HG02870 (cell line): ENCODE data around the gene KLHL22.

ENCODE experiments used
- ATAC-seq: cut with Tn5 transposase; IDR thresholded peaks from one replicate; pipeline ENCODE4 v1.9.1; 2021; ENCODE audit warnings: mild to moderate bottlenecking, moderate library complexity; ENCODE audit not compliant: unreplicated experiment

KLHL22 gene

DNA sequence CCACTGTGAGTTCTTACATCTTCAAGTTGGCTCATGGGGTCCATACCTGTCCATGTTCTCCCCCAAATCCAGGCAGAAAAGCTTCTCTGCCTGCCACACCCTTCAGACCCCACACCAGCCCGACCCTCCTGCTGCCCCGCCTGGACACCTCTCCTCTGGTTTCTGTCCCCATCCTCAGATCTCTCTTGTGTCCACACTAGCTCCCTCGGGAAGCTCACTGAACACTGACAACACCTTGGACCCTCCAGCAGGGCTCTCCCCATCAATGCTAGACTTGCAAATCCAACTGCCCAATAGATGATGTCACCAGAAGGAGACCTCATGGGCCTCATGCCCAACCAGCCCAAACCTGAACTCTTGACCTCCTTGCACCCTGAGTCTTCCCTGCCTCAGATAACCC, 60.8 kb downstream of the KLHL22 start:
- no peak for ATAC-seq

DNA sequence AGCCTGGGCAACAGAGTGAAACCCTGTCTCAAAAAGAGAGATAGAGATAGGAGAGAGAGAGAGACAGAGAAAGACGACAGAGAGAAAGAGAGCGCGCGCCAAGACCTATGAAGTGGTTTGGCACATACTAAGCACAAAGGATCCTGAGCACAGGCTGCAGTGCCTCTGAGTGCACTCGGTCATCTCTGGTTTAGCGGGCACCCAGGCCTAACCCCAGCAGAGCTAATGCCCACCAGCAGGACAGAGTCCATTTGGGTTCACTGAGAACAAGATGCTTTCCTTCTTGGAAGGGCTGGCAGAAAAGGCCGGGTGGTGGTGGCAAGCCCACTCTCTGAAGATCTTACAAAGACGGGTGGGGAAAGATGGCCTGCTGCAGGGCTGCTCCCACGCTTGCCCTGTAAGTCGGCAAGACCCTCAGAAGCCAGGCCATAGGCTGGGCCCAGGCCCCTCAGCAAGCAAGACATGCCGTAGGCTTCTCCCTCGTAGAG, 61.3 kb downstream of the KLHL22 start:
- ATAC-seq: no peak

DNA sequence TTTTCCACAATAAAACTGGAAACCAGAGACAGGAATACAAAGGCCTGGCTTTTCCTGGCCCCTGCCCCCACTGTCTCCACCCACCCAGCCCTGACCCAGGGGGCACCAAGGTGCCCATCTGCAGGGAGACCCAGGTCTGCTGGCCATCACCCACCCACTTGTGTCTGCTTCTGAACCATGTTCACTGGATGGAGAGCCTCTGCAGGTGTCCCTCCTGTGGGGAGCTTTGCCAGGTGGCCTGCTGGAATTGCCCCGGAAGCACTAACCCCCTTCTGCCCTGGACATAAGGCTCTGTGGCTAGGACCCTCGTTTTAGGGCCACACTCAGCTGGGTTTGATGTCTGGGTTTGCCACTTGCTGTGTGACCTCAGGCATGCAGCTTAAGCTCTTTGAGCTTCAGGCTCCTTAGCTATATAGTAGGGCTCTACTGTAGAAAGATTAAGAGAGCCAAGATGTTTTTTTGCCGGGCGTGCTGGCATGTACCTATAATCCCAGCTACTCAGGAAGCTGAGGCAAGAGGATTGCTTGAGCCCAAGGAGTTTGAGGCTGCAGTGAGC, 61.8 kb downstream of the KLHL22 start:
- no peak for ATAC-seq

DNA sequence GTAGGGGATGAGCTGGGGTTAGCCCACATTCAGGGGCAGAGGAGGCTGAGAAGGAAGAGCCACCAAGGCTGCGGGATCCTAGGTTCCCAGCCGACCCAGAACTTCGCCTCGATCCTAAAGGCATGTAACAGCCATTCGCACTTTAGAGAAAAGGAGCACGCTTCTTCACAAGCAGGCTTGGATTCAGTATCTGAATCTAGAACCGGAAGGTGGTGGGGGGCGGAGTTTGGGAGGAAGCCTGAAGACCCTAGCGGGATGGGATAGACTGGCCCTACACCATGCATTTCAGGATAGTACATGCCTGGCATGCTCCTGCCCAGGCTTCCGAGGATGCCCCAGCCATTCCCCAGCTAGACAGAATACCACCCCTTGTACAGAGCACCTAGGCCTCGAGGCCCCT, 62.4 kb downstream of the KLHL22 start:
- ATAC-seq: no peak

DNA sequence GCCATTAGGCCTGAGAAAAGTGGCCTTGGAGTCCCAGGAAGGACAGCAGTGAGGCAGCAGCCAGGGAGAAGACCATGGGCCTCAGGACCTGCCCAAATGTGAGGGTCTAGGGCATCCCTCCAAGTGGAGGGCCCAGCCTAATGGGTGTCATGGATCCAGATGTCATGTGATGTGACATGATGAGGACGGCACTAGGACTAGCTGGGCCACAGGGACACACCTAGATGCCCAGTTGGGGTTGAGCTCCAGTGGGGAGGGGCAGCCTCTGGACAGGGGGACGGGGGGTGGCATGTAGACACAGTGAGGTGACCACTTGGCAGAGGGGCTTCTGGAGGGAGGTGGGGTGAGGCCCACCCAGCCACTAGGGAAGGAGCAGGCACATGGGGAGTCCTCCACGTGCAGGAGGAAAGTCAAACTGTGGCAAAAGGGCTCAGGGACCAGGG, 63.3 kb downstream of the KLHL22 start:
- no peak for ATAC-seq

DNA sequence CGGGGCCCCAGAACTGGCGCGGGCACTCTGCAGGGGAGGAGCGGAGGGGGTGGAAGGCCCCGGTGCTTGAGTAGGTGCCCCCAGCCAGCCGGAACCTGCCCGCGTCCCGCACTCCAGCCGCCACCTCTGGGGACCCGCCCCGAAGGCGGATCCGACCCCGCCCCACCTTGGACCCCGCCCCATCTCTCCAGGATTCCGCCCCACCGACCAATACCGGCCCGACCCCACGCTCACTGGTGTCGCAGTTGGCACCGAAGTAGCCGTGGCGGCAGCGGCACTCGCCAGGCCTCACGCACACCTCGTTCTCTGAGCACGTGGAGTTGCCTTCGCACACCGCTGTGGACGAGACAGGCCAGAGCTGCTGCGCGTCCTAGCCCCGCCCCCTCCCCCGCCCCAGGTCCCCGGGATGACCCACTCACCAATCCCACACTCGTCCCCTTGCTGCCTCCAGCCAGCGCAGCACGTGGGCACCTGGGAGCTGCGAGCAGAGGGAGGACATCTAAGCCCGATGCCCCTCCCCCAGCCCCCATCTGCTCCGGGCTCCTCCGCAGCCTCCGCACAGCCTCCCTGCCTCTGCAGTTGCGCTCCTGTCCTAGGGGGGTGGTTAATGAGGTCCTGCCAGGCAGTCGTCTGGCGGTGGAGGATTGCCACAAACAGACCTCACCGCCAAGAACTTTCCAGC, 63.9 kb downstream of the KLHL22 start:
- ATAC-seq: no peak

DNA sequence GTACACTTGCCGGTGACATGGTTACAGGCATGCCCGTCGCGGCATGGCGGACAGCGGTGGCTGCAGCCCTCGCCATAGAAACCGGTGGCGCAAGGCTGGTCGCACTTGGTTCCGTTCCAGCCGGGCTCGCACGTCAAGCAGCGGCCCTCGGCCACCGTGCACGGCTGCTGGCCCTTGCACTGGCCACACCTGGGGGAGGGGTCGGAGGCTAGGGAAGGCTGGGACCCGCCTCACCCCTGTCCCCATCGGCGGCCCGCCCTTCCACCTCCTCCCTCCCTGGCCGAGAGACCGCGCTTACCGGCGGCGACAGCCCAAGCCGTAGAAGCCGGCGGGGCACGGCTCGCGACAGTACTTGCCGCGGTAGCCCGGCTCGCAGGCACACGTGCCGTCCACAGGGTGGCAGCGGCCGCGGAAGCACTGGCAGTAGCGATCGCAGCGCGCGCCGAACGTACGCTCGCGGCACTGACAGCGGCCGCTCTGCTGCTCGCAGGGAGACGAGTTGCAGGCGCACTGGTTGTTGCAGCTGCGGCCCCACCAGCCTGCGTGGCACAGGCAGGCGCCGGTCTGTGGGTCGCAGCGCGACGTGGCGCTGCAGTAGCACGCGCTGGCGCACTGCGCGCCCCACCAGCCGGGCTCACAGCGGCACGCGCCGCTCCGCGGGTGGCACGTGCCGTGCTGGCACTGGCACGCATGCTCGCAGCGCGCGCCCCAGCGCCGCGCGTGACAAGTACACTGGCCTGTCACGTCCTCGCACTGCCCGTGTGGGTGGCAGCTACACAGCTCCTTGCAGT, 64.7 kb downstream of the KLHL22 start:
- no peak for ATAC-seq

DNA sequence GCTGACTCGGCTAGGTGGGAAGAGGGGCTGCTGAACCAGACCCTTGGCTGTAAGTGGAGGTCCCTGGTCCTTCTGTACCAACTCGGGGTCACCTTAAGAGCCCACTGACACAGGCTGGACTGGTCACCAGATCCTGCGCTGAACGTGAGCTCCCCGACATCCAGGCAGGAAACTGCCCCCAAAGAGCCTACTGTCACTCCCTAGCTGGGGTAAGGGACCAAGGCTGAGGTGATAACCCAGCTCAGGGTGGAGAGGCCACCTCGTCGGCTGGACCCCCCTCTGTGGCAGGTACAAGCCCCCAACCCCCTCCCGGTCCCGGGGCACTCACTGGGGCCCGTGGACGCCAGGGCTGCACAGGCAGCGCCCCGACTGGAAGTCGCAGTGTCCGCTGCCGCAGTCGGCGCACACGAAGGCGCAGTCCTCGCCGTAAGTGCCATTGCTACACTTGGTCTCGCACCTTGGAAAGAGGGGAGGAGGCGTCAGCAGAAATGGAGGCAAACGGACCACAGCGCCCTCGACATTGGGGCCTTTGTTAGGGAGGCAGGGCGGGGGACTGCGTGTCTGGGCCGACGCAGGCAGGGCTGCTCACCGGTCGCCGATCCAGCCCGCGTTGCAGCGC, 65.4 kb downstream of the KLHL22 start:
- no peak for ATAC-seq

DNA sequence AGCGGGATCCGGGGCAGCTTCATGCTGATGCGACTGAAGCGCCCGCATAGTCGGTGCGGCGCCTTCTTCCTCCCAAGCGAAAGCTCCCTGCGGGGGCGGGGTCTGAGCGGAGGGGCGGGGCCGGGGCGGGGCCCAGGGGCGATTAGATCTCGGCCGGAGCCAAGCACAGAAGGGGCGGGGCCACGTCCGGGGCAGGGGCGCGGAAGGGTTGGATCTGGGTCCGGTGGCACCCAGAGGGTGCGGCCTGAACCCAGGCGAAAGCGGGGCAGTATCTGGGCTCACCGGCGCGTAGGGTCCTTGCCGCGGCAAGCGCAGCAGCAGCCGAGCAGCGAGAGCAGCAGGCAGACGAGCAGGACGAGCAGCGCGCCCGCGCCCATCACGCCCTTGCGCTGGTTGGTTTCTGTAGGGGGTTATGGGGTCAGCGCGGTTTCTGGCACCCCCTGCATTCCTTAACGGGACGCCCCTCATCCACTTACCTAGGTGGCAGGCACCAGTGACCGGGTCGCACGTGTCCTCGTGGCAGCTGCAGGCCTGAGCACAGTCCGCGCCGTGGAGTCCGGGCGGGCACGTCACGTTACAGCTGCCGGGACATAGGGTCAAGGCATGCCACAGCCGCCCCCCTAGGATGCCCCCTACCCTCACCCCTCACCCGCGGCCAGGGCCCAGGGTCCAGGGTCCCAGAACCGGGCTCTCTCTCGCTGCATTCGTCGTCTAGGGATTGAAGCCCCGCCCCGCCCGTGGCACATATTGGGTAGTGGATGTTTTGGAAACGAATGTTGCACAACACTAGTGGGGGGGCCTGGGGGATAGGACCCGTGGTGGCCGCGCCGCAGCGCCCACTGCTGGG, 66.1 kb downstream of the KLHL22 start:
- no peak for ATAC-seq

DNA sequence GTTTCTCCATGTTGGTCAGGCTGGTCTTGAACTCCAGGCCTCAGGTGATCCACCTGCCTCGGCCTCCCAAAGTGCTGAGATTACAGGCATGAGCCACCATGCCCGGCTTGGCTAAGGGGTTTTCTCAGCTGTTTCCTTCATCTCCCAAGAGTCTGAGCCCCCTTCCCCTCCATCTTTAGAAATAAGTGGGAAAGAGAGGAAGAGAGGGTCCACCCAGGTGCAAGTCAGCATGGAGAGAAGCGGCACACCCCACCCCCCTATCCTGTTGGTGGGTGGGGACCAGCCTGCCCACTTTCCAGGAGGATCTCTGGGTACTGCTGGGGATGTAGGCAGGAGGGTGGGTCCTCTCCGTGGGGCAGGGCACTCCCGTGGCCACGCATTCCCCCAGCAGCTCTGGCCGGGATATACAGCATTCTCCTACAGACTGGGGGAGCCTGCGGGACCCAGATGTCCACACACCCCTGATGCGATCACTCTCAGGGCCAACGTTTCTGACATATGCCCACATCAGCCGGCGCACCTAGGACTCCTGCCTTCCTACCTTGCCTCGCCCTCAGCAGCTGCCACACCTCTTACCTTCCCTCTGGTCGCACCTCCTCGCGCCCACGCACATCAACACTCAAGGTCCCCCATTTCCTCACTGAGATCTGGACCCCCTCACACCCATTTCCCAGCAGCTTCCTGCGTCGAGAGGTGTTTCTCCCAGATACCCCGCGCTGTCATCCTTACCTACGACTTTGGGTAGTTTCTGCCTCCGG, 66.9 kb downstream of the KLHL22 start:
- ATAC-seq: no peak

DNA sequence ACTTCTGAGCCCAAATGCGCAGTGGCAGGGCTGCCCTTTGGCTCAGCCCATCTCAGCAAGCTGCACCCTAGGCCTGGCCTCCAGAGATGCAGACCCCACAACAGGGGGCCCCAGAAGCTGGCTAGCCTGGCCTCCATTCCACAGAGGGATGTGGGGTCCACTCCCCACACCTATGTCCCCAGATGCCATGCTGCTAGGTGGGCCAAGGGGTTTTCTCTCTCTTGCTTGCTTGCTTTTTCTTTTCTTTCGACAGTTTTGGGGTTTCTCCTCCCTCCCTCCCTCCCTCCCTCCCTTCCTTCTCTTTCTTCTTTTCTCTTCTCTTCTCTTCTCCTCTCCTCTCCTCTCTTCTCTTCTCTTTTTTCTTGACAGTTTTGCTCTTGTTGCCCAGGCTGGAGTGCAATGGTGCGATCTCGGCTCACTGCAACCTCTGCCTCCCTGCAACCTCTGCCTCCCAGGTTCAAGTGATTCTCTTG, 67.6 kb downstream of the KLHL22 start:
- ATAC-seq: no peak

DNA sequence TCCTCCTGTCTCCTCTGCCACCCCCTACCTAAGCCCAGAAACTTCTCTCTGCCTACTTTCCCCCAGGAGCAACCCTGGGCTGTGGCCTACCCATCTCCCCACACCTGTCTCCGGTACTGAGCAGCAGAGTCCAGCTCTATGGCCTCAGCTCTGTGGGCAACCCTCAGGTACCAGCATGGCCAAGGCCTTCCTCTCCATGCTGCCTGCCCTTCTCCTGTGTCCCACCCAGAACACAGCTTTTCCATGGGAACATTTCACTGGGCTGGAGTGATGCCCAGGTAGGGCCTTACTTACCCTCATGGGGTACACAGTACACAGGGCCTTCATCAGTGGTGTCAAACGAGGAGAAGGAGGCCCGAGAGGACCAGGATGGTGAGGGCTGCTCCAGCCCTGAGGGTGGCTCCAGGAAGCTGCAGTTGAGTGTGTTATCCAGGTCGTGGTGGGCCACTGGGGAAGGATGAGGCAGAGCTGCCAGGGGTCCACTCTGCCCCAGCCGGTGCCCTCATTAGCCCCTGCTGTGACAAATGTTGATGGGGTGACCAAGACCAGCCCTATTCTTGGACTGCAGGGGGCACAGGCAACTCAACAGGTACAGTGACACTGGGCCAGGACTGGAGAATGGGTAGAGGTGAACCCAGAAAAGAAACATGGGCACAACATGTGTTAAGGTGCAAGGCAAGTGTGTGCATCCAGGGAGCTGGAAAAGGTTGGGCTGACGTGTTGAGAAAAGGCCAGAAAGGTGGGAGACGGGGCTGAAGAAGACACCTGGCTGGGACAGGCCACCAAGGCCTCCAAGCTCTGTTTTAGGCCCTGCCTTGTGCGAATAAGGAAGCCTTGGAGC, 68.3 kb downstream of the KLHL22 start:
- ATAC-seq: no peak

DNA sequence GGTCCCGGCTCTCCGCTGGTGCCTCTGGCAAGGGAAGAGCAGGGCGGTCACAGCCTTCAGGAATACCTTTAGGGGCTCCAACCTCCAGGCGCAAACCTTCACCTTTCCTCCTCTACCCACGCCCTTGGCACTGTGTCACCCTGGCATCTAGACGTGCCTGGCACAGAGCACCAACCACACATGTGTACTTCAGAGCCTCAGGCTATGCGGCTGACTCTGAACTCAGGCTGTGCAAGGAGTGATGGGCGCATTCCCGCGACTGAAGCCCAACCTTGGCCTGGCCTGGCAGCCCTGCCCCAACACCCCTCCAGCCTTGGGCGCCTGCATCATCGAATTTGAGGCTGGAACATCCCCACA, 69.4 kb downstream of the KLHL22 start:
- ATAC-seq: no peak

DNA sequence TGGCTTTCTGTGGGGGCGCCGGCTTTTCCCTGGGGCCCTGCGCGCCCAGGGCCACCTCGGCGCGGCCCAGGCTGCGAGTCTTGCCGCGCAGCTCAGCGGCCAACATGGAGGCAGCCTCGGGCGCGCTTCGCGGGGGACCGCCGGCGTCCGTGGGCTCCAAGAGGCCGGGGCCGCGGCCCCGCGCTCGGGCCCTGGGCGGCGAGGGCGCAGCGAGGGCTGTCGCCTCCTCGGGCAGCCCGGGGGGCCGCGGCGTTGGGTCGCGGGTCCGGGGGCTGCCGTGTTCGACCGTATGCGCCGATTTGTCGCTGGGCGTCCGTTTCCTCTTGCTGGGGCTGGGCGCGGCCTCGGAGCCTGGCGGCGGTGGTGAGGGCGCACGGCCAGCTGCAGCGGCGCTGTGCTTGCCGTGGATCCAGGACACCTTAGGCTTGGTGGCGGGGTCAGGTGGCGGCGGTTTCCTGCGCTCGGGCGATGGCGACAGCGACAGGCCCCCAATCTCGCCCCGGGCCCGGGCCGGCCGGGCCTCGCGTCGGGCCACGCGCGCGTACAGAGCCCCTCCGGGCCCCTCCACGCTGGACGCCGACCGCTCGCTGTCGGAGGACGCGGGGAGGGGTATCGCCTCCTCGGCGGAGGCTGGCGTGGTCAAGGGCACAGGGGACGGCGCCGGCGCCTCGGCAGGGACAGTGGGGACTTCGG, 69.9 kb downstream of the KLHL22 start:
- no peak for ATAC-seq

DNA sequence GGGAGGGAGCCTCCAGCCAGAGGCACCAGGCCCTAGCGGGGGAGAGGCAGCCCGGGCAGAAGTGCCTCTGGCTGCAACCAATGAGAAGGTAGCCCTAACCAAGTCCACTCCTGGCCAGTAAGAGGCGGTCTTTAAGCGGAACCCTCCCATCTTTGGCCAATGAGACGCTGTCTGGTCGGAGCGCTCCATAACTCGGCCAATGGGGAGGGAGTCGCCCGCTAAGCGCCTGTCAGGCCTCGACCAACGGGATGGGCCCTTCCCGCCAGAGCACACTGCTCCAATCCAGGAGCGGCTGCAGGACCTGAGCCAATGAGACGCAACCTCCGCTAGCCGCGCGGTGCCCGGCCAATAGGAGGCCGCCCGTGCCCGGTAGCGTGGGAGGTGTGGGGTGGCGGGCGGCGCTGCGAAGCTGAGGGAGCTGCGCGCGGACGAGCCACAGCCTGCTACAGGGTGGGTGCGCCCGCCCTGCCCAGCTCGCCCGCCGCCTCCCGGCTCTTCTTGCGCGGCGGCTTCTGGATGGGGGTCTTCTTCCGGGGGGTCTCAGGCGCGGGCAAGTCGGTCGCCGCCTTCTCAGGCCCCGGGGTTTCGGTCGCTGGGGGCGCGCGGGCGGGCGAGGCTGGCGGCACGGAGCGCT, 70.5 kb downstream of the KLHL22 start:
- no peak for ATAC-seq

DNA sequence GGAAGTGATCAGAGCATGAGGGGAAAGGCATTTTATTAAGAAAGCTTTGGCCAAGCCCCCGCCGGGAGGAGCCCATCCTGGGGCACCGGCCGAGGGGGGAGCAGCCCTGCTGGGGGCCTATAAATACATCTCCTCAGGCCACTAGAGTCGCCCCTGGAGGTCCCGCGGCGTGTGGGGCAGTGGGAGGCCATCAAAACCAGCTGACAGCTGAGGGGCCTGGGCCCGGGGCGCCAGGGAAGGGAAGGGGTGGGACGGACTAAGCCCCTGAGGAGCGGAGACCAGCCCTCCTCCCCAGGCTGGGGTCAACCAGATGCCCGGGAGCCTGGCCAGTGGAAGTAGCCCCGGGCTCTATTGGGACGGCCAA, 71.0 kb downstream of the KLHL22 start:
- ATAC-seq: no peak

DNA sequence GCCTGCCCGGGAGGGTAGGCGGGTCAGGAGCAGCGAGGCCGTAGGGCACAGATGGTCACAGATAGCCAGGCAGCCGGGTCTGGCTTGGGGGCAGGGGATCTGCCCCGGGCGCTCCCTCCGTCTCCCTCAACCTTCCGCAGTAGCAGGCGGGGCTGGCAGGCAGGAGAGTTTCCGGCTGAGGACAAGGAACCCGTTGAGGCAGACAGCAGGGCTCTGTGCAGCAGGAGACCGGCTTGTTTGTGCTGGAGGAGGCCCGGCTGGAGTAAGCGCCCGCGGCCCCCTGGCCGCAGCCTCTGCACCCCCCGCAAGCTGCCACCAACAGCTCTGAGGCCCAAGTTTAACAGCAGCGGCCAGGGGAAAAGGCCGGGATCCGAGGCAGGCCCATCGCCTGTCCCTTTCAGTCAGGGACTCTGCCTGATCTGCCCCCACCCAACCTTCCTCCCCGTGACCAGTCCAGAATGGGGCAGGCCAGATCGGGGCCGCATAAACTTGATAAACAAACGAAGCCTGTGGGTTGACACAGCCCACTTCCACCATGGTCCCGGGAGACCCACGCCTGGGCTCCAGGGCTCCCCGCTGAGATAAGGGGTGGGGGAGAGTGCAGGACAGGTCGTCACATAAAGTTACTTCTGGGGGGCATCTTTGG, 71.6 kb downstream of the KLHL22 start:
- no peak for ATAC-seq
